ENCODE measurements around the gene HSDL2.

The HSDL2 gene

DNA sequence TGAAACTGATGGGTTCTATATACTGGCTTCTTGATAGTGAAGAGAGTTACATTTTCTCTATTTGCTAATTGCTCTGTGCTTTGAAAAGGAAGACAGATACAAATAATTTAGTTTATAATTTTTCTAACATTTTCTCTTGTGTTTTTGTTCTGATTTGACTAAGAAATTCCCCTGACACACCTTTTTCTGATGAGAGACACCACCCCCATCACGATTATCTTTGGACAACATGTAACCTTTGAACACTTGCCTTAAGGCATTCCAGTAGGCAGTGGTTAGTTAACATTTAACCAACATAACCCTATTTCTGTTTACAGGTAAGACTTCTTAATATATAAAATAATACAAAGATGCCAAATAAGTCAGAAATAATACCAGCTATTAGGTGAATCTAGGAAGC, 42.4 kb upstream of the HSDL2 start:
- TF ChIP-seq, protein P1, sequence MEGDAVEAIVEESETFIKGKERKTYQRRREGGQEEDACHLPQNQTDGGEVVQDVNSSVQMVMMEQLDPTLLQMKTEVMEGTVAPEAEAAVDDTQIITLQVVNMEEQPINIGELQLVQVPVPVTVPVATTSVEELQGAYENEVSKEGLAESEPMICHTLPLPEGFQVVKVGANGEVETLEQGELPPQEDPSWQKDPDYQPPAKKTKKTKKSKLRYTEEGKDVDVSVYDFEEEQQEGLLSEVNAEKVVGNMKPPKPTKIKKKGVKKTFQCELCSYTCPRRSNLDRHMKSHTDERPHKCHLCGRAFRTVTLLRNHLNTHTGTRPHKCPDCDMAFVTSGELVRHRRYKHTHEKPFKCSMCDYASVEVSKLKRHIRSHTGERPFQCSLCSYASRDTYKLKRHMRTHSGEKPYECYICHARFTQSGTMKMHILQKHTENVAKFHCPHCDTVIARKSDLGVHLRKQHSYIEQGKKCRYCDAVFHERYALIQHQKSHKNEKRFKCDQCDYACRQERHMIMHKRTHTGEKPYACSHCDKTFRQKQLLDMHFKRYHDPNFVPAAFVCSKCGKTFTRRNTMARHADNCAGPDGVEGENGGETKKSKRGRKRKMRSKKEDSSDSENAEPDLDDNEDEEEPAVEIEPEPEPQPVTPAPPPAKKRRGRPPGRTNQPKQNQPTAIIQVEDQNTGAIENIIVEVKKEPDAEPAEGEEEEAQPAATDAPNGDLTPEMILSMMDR (IDR thresholded peaks at IDR 0.05; ENCODE audit: low read depth, low read length) = no peak
- H3K4me3 ChIP-seq (ENCODE audit: low read depth, low read length) = no peak overlapping the region

DNA sequence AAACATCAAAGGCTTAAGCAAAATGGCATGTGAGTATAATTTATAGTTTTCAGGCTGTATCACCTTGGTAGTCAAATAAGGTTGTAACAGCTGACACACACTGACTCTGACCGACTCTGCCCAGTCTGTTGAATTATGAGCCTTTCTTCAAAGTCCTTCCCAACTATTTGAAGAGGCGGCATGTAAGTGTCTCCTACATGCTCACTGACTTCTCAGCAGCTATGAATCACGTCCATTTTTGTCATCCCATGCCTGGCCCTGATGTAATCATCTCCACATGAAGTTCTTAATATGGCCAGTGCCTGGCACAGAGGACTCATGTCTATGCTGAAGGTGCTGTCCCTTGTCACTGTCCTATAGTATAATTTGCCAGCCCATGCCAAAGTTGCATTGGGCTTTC, 41.3 kb upstream of the HSDL2 start:
- no peak overlapping the region for H3K4me3 ChIP-seq (ENCODE audit: low read depth, low read length)
- TF ChIP-seq, protein P1 (IDR thresholded peaks at IDR 0.05; ENCODE audit: low read depth, low read length) = no peak

GRCh38 chr9:112339886-112340285, 40.0 kb upstream of the HSDL2 start:
- TF ChIP-seq, protein P1 (IDR thresholded peaks at IDR 0.05; ENCODE audit: low read depth, low read length) = no peak
- H3K4me3 ChIP-seq (ENCODE audit: low read depth, low read length) = no peak overlapping the region

- no peak overlapping the region for H3K4me3 ChIP-seq (ENCODE audit: low read depth, low read length)
- TF ChIP-seq, protein P1 (IDR thresholded peaks at IDR 0.05; ENCODE audit: low read depth, low read length) = no peak
Observed at GRCh38 chr9:112341730-112342129, 38.2 kb upstream of the HSDL2 start.

GRCh38 chr9:112348257-112349007, 31.5 kb upstream of the HSDL2 start:
- TF ChIP-seq, protein P1 (IDR thresholded peaks at IDR 0.05; ENCODE audit: low read depth, low read length) = no peak
- peak overlapping the region; percentile 38 for H3K4me3 ChIP-seq (ENCODE audit: low read depth, low read length)

DNA sequence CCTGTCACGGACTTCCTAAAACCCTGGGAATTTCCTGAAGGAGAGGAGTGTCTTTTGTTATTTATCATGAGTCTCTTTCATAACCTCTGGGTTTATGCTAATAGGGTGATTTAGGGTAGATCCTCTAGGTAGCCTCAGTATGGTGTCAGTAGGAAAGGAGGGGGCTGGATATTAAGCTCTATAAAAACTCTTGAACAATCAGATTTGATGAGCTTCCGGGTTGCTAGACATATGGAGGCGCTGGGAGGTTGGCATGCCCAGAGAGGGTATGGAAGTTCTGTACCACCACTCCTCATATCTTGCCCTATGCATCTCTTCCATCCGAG, 30.9 kb upstream of the HSDL2 start:
- no peak overlapping the region; the same call in 1 of the 2 replicates for H3K4me3 ChIP-seq (ENCODE audit: low read depth, low read length)
- TF ChIP-seq, protein P1 (IDR thresholded peaks at IDR 0.05; ENCODE audit: low read depth, low read length) = no peak

GRCh38 chr9:112351184-112351583, 28.7 kb upstream of the HSDL2 start:
- TF ChIP-seq, protein P1 (IDR thresholded peaks at IDR 0.05; ENCODE audit: low read depth, low read length) = no peak
- H3K4me3 ChIP-seq (ENCODE audit: low read depth, low read length) = no peak overlapping the region

Measured in WI38 (cell line).